ENCODE data around the gene CADPS2.

DNA sequence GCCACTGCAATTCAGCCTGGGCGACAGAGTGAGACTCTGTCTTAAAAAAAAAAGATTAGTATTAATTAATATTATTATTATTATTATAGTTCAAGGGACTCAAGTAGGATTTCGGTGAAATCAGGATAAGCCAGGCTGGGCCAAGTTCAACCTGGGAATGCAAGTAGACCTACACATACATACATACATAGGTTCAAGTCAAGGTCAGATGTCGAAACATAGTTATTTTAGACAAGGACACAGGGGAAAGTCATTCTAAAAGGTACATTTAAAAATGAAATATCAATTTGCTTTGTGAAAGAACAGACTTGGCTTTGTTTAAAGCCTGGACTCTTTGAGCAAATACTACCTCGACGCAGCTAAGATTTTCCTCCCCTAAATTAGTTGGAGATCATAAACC lies 336.7 kb downstream of the CADPS2 start:
- TF ChIP-seq, protein P1, sequence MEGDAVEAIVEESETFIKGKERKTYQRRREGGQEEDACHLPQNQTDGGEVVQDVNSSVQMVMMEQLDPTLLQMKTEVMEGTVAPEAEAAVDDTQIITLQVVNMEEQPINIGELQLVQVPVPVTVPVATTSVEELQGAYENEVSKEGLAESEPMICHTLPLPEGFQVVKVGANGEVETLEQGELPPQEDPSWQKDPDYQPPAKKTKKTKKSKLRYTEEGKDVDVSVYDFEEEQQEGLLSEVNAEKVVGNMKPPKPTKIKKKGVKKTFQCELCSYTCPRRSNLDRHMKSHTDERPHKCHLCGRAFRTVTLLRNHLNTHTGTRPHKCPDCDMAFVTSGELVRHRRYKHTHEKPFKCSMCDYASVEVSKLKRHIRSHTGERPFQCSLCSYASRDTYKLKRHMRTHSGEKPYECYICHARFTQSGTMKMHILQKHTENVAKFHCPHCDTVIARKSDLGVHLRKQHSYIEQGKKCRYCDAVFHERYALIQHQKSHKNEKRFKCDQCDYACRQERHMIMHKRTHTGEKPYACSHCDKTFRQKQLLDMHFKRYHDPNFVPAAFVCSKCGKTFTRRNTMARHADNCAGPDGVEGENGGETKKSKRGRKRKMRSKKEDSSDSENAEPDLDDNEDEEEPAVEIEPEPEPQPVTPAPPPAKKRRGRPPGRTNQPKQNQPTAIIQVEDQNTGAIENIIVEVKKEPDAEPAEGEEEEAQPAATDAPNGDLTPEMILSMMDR (IDR thresholded peaks at IDR 0.05): no peak
- TF ChIP-seq EZH2phosphoT487 (IDR thresholded peaks at IDR 0.05): no peak
- no peak for TF ChIP-seq EZH2 (IDR thresholded peaks at IDR 0.05)

All from neural progenitor cell (in vitro differentiated cells).